ENCODE results near the gene TIGD6.
A peak's percentile ranks its signal among the peaks of the same experiment; 100 is the strongest.

Gene TIGD6

GRCh38 chr5:150000256-150000989 is at the start of gene TIGD6, which contains the start of gene HMGXB3:
Gene TIGD6, minus strand, starts transcription at chr5:150000654. Its CDS starts 4,306 bp downstream, at chr5:149996348.
Gene HMGXB3, plus strand, starts transcription at chr5:150000739. Its CDS starts 4,114 bp downstream, at chr5:150004853.
- Histone ChIP-seq H3K9me3 (ENCODE audit: insufficient read depth, low read depth, low read length) (no peaks in the 10 kb centered on the region), H3K27me3 (ENCODE audit: insufficient read depth, low read length) (0 out of 2 replicates have a peak, but pooled peaks cover 3% of the 10 kb centered on the region), H3K9ac (ENCODE audit: low read depth, low read length) (peak within 1 kb of the TSS; percentile 85), H3K4me3 (ENCODE audit: low read length) (peak within 1 kb of the TSS; percentile 89), H3K27ac (ENCODE audit: low read length) (peak within 1 kb of the TSS; percentile 26), H3K4me1 (ENCODE audit: insufficient read depth, low read length) (peaks cover 14% of the 10 kb centered on the region), H3K36me3 (ENCODE audit: insufficient read depth, low read depth, low read length) (peaks cover 13% of the 10 kb centered on the region)

GRCh38 chr5:150046031-150046430 is 45.6 kb upstream of the TIGD6 start:
- Histone ChIP-seq H3K9ac (ENCODE audit: low read depth, low read length) (no peak overlapping the region), H3K27me3 (ENCODE audit: insufficient read depth, low read length) (no peaks in the 10 kb centered on the region), H3K36me3 (ENCODE audit: insufficient read depth, low read depth, low read length) (peaks cover 94% of the 10 kb centered on the region), H3K27ac (ENCODE audit: low read length) (no peak overlapping the region), H3K4me3 (ENCODE audit: low read length) (no peak overlapping the region), H3K4me1 (ENCODE audit: insufficient read depth, low read length) (no peaks in the 10 kb centered on the region), H3K9me3 (ENCODE audit: insufficient read depth, low read depth, low read length) (no peaks in the 10 kb centered on the region)

DNA sequence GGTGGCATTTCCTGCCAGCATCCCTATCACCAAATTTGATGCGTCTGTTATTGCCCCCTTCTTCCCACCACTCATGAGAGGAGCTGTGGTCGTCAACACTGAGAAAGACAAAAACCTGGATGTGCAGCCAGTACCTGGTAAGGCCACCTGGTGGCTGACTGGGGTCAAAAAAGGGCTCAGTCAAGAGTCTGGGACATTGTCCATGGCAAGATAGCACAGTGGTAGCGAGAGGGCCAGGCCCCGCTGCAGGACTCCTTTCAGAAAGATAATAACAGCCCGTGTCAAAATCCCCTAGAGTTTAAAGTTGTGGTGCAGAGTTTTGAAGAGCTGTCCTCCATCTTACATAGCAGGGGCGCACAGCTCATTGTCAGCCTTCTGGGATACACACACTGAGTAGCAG is 45.1 kb upstream of the TIGD6 start:
- Histone ChIP-seq H3K9me3 (ENCODE audit: insufficient read depth, low read depth, low read length) (no peaks in the 10 kb centered on the region), H3K4me1 (ENCODE audit: insufficient read depth, low read length) (no peaks in the 10 kb centered on the region)

DNA sequence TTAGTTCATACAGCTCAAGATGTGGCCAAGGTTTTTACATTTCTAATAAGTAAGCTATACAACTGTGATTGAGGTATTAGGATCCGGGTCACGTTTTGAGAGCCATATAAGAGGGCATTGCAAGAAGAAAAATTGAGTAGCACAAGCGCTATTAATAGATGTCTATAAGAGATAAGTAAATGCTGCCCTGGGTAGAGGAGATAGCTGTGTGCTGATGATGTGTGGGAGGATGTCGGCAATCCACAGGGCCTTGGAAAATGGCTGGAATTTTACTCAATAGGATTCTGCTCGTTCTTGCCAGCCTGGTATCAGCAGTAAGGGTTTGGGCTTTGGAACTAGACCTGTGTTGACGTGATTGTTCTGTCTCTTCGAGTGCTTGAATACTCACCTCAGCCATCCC is 44.3 kb upstream of the TIGD6 start:
- Histone ChIP-seq H3K9ac (ENCODE audit: low read depth, low read length) (no peak overlapping the region), H3K4me3 (ENCODE audit: low read length) (no peak overlapping the region), H3K4me1 (ENCODE audit: insufficient read depth, low read length) (no peaks in the 10 kb centered on the region), H3K27me3 (ENCODE audit: insufficient read depth, low read length) (no peaks in the 10 kb centered on the region), H3K36me3 (ENCODE audit: insufficient read depth, low read depth, low read length) (peaks cover 93% of the 10 kb centered on the region), H3K9me3 (ENCODE audit: insufficient read depth, low read depth, low read length) (no peaks in the 10 kb centered on the region), H3K27ac (ENCODE audit: low read length) (no peak overlapping the region)

More for the DNA sequence above, 45.1 kb upstream of the TIGD6 start:
- Histone ChIP-seq H3K9ac (ENCODE audit: low read depth, low read length) (no peak overlapping the region), H3K27ac (ENCODE audit: low read length) (no peak overlapping the region), H3K27me3 (ENCODE audit: insufficient read depth, low read length) (no peaks in the 10 kb centered on the region), H3K4me3 (ENCODE audit: low read length) (no peak overlapping the region), H3K36me3 (ENCODE audit: insufficient read depth, low read depth, low read length) (peaks cover 94% of the 10 kb centered on the region)

GRCh38 chr5:150044329-150044681 is 43.9 kb upstream of the TIGD6 start:
- no peak overlapping the region for H3K4me3 ChIP-seq (ENCODE audit: low read length)
- H3K9ac ChIP-seq (ENCODE audit: low read depth, low read length), result no peak overlapping the region
- H3K27ac ChIP-seq (ENCODE audit: low read length), result no peak overlapping the region
- H3K4me1 ChIP-seq (ENCODE audit: insufficient read depth, low read length), result no peaks in the 10 kb centered on the region
- no peaks in the 10 kb centered on the region for H3K27me3 ChIP-seq (ENCODE audit: insufficient read depth, low read length)
- no peaks in the 10 kb centered on the region for H3K9me3 ChIP-seq (ENCODE audit: insufficient read depth, low read depth, low read length)
- H3K36me3 ChIP-seq (ENCODE audit: insufficient read depth, low read depth, low read length), result peaks cover 93% of the 10 kb centered on the region

GRCh38 chr5:150043657-150044328 is 43.3 kb upstream of the TIGD6 start:
- Histone ChIP-seq H3K9ac (ENCODE audit: low read depth, low read length) (no peak overlapping the region), H3K4me1 (ENCODE audit: insufficient read depth, low read length) (no peaks in the 10 kb centered on the region), H3K27ac (ENCODE audit: low read length) (no peak overlapping the region), H3K36me3 (ENCODE audit: insufficient read depth, low read depth, low read length) (peaks cover 91% of the 10 kb centered on the region), H3K4me3 (ENCODE audit: low read length) (no peak overlapping the region), H3K9me3 (ENCODE audit: insufficient read depth, low read depth, low read length) (no peaks in the 10 kb centered on the region), H3K27me3 (ENCODE audit: insufficient read depth, low read length) (no peaks in the 10 kb centered on the region)

DNA sequence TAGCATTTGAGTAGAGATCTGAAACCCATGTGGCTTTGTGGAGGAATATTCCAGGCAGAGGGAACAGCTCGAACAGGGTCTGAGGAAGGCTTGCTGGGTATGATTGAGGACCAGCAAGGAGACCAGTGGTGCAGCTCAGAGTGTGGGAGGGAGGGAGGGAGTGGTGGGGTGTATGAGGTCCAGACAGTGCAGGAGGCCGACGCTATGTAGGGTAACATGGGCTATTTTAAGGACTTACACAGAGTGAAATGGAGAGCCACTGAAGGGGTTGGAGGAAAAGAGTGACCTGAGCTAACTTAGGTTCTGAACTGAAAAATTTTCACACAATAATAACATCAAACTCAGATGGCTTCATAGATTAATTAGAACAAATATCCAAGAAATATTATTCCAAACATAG is 42.0 kb upstream of the TIGD6 start:
- Histone ChIP-seq H3K27me3 (ENCODE audit: insufficient read depth, low read length) (no peaks in the 10 kb centered on the region), H3K27ac (ENCODE audit: low read length) (no peak overlapping the region), H3K9me3 (ENCODE audit: insufficient read depth, low read depth, low read length) (no peaks in the 10 kb centered on the region), H3K9ac (ENCODE audit: low read depth, low read length) (no peak overlapping the region), H3K4me1 (ENCODE audit: insufficient read depth, low read length) (no peaks in the 10 kb centered on the region), H3K36me3 (ENCODE audit: insufficient read depth, low read depth, low read length) (peaks cover 91% of the 10 kb centered on the region), H3K4me3 (ENCODE audit: low read length) (no peak overlapping the region)

GRCh38 chr5:150038547-150038946 is 38.1 kb upstream of the TIGD6 start:
- Histone ChIP-seq H3K9me3 (ENCODE audit: insufficient read depth, low read depth, low read length) (no peaks in the 10 kb centered on the region), H3K27me3 (ENCODE audit: insufficient read depth, low read length) (no peaks in the 10 kb centered on the region), H3K36me3 (ENCODE audit: insufficient read depth, low read depth, low read length) (peaks cover 97% of the 10 kb centered on the region), H3K27ac (ENCODE audit: low read length) (no peak overlapping the region), H3K4me1 (ENCODE audit: insufficient read depth, low read length) (no peaks in the 10 kb centered on the region), H3K4me3 (ENCODE audit: low read length) (no peak overlapping the region), H3K9ac (ENCODE audit: low read depth, low read length) (no peak overlapping the region)

DNA sequence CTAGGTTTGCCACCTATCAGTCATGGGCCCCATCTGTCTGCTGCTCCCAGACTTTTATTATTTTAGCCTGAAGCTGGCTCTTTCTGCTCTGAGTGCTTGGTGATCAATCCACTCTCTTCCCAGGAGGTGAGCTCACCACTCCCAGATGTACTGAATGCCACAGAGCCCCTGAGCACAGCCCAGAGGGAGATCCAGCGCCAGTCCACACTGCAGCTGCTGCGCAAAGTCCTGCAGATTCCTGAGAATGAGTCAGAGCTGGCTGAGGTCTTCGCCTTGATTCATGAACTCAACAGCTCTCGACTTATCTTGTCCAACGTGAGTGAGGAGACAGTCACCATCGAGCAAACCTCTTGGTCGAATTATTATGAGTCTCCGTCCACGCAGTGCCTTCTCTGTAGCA is 36.1 kb upstream of the TIGD6 start:
- no peaks in the 10 kb centered on the region for H3K27me3 ChIP-seq (ENCODE audit: insufficient read depth, low read length)
- H3K36me3 ChIP-seq (ENCODE audit: insufficient read depth, low read depth, low read length), result peaks cover 98% of the 10 kb centered on the region
- no peaks in the 10 kb centered on the region for H3K4me1 ChIP-seq (ENCODE audit: insufficient read depth, low read length)
- H3K9ac ChIP-seq (ENCODE audit: low read depth, low read length), result no peak overlapping the region
- no peak overlapping the region for H3K27ac ChIP-seq (ENCODE audit: low read length)
- H3K9me3 ChIP-seq (ENCODE audit: insufficient read depth, low read depth, low read length), result no peaks in the 10 kb centered on the region
- H3K4me3 ChIP-seq (ENCODE audit: low read length), result no peak overlapping the region

GRCh38 chr5:150035139-150035895 is 34.9 kb upstream of the TIGD6 start:
- Histone ChIP-seq H3K4me3 (ENCODE audit: low read length) (no peak overlapping the region), H3K27ac (ENCODE audit: low read length) (no peak overlapping the region), H3K27me3 (ENCODE audit: insufficient read depth, low read length) (no peaks in the 10 kb centered on the region), H3K36me3 (ENCODE audit: insufficient read depth, low read depth, low read length) (peaks cover 98% of the 10 kb centered on the region), H3K9me3 (ENCODE audit: insufficient read depth, low read depth, low read length) (no peaks in the 10 kb centered on the region), H3K4me1 (ENCODE audit: insufficient read depth, low read length) (no peaks in the 10 kb centered on the region), H3K9ac (ENCODE audit: low read depth, low read length) (no peak overlapping the region)

DNA sequence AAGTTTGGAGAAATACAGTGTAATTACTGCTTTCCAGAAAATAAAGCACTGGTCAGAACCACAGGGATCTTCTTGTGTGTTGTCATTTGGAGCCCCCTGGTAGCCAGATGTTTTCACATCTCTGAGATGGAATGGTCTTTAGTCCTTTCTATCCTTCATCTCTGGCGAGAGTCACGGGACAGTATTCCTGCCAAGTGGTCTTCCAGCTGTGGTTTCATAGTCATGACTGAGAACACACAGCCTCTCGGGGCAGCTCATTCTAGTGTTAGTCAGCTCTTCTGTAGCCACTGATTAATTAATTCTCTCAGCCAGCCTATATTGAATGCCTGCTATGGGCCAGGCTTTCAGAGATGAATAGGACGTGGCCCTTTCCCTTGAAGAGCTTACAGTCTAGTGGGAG is 34.2 kb upstream of the TIGD6 start:
- H3K36me3 ChIP-seq (ENCODE audit: insufficient read depth, low read depth, low read length), result peaks cover 96% of the 10 kb centered on the region
- H3K27ac ChIP-seq (ENCODE audit: low read length), result no peak overlapping the region
- no peaks in the 10 kb centered on the region for H3K9me3 ChIP-seq (ENCODE audit: insufficient read depth, low read depth, low read length)

More for the DNA sequence above, 34.2 kb upstream of the TIGD6 start:
- H3K4me3 ChIP-seq (ENCODE audit: low read length), result no peak overlapping the region
- no peaks in the 10 kb centered on the region for H3K4me1 ChIP-seq (ENCODE audit: insufficient read depth, low read length)
- H3K9ac ChIP-seq (ENCODE audit: low read depth, low read length), result no peak overlapping the region
- H3K27me3 ChIP-seq (ENCODE audit: insufficient read depth, low read length), result no peaks in the 10 kb centered on the region
